ENCODE measurements around the gene CSNK1G3. TPM values are rescaled to one million over a fixed set of nuclear protein-coding genes. Genes with fewer than 3 reads are reported as not detected.

Gene CSNK1G3
- total RNA-seq, 4 donors from 2014 or later, result 23.1 to 45.6 (median 30.5) TPM

DNA sequence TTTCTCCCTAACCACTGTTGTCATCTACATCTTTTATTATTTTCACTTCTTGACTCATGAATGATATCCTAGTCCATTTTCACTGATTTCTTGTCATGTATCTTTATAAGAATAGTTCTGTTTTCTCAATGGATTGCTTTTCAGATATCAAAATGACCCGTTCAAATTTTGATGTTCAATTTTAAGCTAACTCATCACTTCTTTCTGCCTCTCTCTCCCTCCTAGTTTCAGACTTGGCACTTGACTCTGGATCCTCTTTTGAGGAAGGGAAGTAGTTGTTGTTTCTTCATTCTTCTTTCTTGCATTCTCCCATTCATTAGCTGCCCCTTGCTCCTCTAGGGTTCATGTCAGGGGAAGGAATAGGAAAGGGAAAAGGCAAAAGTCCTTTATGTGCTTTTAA, 23.7 kb downstream of the CSNK1G3 start:
- no peak overlapping the region for H3K27ac ChIP-seq
- TF ChIP-seq POLR2A (IDR thresholded peaks at IDR 0.05), result no peak
- no peak for TF ChIP-seq POLR2AphosphoS5 (IDR thresholded peaks at IDR 0.05)
- TF ChIP-seq, protein P1, sequence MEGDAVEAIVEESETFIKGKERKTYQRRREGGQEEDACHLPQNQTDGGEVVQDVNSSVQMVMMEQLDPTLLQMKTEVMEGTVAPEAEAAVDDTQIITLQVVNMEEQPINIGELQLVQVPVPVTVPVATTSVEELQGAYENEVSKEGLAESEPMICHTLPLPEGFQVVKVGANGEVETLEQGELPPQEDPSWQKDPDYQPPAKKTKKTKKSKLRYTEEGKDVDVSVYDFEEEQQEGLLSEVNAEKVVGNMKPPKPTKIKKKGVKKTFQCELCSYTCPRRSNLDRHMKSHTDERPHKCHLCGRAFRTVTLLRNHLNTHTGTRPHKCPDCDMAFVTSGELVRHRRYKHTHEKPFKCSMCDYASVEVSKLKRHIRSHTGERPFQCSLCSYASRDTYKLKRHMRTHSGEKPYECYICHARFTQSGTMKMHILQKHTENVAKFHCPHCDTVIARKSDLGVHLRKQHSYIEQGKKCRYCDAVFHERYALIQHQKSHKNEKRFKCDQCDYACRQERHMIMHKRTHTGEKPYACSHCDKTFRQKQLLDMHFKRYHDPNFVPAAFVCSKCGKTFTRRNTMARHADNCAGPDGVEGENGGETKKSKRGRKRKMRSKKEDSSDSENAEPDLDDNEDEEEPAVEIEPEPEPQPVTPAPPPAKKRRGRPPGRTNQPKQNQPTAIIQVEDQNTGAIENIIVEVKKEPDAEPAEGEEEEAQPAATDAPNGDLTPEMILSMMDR (IDR thresholded peaks at IDR 0.05), result no peak
- TF ChIP-seq EP300 (IDR thresholded peaks at IDR 0.05), result no peak
- H3K4me3 ChIP-seq, result no peak overlapping the region
- H3K27me3 ChIP-seq, result no peaks in the 10 kb centered on the region
- no peaks in the 10 kb centered on the region for H3K9me3 ChIP-seq
- H3K36me3 ChIP-seq, result no peaks in the 10 kb centered on the region
- 80% methylated on average over 1 of the region's 1 CpG for whole genome bisulfite sequencing
- peaks cover 6% of the 10 kb centered on the region for H3K4me1 ChIP-seq
- no peak for DNase-seq (ENCODE audit: low spot score in 2 of 2)

DNA sequence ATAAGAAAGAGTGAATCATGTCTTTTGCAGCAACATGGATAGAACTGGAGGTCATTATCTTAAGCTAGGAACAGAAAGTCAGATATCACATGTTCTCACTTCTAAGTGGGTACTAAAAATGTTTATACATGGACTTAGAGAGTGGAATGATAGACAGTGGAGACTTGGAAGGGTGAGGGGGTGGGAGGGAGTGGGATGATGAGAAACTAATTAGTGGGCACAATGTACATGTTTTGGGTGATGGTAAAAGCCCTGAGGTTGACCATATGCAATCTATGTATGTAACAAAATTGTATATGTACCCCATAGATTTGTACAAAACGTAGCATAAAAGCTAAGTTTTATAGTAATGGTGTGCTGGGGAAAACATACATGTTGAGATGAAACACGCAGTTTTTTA, 25.3 kb downstream of the CSNK1G3 start:
- no peak overlapping the region for H3K4me3 ChIP-seq
- H3K27ac ChIP-seq, result no peak overlapping the region
- 92% methylated on average over 2 of the region's 2 CpGs for WGBS
- no peaks in the 10 kb centered on the region for H3K27me3 ChIP-seq
- TF ChIP-seq POLR2A (IDR thresholded peaks at IDR 0.05) (no peak), EP300 (IDR thresholded peaks at IDR 0.05) (no peak), POLR2AphosphoS5 (IDR thresholded peaks at IDR 0.05) (no peak)
- TF ChIP-seq, protein P1 (IDR thresholded peaks at IDR 0.05), result no peak
- H3K4me1 ChIP-seq, result peaks cover 4% of the 10 kb centered on the region
- H3K36me3 ChIP-seq, result no peaks in the 10 kb centered on the region
- no peaks in the 10 kb centered on the region for H3K9me3 ChIP-seq
- DNase-seq (ENCODE audit: low spot score in 2 of 2), result no peak

DNA sequence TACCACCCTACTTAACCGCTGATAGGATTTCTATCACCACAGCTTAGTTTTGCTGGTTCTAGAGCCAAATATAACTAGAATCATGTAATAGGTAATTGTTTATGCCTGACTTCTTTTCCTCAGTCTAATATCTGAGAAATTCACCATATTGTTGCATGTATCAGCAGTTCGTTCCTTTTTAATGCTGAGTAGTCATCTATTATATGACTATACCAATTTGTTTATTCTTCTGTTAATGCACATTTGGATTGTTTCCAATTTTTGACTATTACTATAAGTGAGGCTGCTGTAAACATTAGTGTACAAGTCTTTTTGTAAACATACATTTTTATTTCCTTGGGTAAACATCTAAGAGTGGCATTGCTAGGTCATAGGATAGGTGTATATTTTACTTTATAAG, 25.9 kb downstream of the CSNK1G3 start:
- DNase-seq (ENCODE audit: low spot score in 2 of 2), result no peak
- WGBS, result 92% methylated on average over 2 of the region's 2 CpGs
- Histone ChIP-seq H3K9me3 (no peaks in the 10 kb centered on the region), H3K27ac (no peak overlapping the region), H3K4me1 (peaks cover 4% of the 10 kb centered on the region), H3K36me3 (no peaks in the 10 kb centered on the region), H3K4me3 (no peak overlapping the region), H3K27me3 (no peaks in the 10 kb centered on the region)
- no peak for TF ChIP-seq EP300 (IDR thresholded peaks at IDR 0.05)
- TF ChIP-seq, protein P1 (IDR thresholded peaks at IDR 0.05), result no peak

DNA sequence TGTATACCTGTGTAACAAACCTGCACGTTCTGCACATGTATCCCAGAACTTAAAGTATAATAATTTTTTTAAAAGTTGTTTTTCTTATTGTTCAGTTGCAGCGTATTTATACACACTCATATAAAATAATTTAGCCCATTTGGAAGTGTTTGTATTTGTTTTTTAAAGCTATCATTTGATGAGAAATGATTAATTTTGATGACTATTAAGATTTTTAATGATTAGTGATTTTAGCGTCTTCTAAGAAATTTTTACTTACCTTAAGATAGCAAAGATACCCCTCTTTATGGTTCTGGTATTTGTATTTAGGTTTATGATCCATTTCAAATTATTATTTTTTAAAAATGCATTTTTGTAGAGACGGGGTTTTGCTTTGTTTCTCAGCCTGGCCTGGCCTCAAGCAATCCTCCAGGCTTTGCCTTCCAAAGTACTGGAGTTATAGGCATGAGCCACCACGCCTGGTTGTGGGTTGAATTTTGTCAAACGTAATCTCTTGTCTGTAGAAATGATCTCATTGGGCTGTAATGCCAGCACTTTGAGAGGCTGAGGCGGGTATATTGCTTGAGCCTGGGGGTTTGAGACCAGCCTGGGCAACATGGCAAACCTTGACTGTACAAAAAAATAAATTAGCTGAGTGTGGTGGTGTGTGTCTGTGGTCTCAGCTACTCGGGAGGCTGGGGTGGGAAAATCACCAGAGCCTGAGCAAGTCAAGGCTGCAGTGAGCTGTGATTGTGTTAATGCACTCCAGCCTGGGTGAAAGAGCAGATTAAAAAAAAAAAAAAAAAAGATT, 26.9 kb downstream of the CSNK1G3 start:
- H3K27me3 ChIP-seq, result no peaks in the 10 kb centered on the region
- no peaks in the 10 kb centered on the region for H3K36me3 ChIP-seq
- DNase-seq (ENCODE audit: low spot score in 2 of 2), result no peak
- H3K4me1 ChIP-seq, result peaks cover 4% of the 10 kb centered on the region
- 78% methylated on average over 8 of the region's 8 CpGs for WGBS
- TF ChIP-seq POLR2AphosphoS5 (IDR thresholded peaks at IDR 0.05) (no peak), POLR2A (IDR thresholded peaks at IDR 0.05) (no peak), EP300 (IDR thresholded peaks at IDR 0.05) (no peak)
- TF ChIP-seq, protein P1 (IDR thresholded peaks at IDR 0.05), result no peak
- H3K27ac ChIP-seq, result no peak overlapping the region
- no peak overlapping the region for H3K4me3 ChIP-seq
- no peaks in the 10 kb centered on the region for H3K9me3 ChIP-seq

DNA sequence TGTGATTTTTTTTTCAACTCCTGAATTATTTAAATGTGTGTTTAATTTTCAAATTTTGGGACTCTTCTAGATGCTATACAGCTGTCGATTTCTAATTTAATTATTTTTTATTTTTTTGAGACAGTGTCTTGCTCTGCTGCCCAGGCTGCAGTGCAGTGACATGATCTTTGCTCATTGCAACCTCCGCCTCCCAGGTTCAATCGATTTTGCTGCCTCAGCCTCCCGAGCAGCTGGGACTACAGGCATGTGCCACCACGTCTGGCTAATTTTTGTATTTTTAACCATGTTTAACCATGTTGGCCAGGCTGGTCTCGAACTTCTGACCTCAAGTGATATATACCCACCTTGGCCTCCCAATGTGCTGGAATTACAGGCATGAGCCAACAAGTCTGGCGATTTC, 28.6 kb downstream of the CSNK1G3 start:
- DNase-seq (ENCODE audit: low spot score in 2 of 2), result no peak
- Histone ChIP-seq H3K9me3 (no peaks in the 10 kb centered on the region), H3K4me3 (no peak overlapping the region), H3K27ac (no peak overlapping the region), H3K36me3 (no peaks in the 10 kb centered on the region), H3K27me3 (no peaks in the 10 kb centered on the region), H3K4me1 (peaks cover 4% of the 10 kb centered on the region)
- 93% methylated on average over 7 of the region's 7 CpGs for WGBS
- TF ChIP-seq, protein P1 (IDR thresholded peaks at IDR 0.05), result no peak
- no peak for TF ChIP-seq POLR2A (IDR thresholded peaks at IDR 0.05)

Measured in suprapubic skin (tissue), 4 donors.